ENCODE data around the gene RNF113B.

The RNF113B gene

DNA sequence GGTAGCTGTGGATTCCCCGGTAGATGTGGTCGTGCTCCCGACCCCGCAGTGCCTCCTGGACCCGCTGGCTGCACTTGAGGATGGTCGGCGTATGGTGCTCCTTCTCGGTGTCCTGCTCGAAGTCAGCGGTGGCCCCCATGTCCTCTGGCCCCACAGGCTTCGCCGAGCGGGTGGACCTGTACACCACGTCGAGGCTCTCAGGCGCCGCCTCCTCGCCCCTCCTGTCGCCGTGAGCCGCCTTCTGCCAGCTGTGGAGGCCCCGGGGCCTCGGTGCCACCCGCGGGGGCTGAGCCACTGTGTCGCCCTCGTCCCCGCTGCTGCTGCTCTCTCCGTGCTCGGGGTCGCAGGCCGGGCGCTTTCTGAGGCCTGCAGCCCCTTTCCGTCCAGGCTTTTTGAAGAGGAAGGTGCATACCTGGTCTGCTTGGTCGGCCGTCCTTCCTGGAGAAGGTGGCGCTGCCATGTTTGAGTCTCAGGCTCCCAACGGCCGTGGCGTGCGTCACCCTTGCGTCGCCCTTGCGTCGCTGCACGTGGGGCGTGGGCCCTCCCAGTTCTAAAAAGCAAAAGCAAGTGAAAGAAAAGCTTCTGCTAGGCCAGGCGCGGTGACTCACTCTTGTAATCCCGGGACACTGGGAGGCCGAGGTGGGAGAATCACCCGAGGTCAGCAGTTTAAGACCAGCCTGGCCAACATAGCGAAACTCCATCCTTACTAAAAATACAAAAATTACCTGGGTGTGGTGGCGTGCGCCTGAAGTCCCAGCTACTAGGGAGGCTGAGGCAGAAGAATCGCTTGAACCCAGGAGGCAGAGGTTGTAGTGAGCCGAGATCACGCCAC, at the start of gene RNF113B:
Gene RNF113B, minus strand, starts transcription at position 493 of the 832 bp plus-strand sequence. Its CDS starts 33 bp downstream, at position 460.
- TF ChIP-seq, protein P1, sequence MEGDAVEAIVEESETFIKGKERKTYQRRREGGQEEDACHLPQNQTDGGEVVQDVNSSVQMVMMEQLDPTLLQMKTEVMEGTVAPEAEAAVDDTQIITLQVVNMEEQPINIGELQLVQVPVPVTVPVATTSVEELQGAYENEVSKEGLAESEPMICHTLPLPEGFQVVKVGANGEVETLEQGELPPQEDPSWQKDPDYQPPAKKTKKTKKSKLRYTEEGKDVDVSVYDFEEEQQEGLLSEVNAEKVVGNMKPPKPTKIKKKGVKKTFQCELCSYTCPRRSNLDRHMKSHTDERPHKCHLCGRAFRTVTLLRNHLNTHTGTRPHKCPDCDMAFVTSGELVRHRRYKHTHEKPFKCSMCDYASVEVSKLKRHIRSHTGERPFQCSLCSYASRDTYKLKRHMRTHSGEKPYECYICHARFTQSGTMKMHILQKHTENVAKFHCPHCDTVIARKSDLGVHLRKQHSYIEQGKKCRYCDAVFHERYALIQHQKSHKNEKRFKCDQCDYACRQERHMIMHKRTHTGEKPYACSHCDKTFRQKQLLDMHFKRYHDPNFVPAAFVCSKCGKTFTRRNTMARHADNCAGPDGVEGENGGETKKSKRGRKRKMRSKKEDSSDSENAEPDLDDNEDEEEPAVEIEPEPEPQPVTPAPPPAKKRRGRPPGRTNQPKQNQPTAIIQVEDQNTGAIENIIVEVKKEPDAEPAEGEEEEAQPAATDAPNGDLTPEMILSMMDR (IDR thresholded peaks at IDR 0.05; ENCODE audit: control insufficient read depth, insufficient read depth, low read depth, low read length, missing control alignments): no peak
- no peak within 1 kb of the TSS for H3K4me3 ChIP-seq (ENCODE audit: control insufficient read depth, low read depth, low read length)
- no peak for DNase-seq (ENCODE audit: low read depth)

GRCh38 chr13:98226496-98226895, 49.4 kb upstream of the RNF113B start:
- no peak for DNase-seq (ENCODE audit: low read depth)
- TF ChIP-seq, protein P1 (IDR thresholded peaks at IDR 0.05; ENCODE audit: control insufficient read depth, insufficient read depth, low read depth, low read length, missing control alignments): no peak
- no peak overlapping the region for H3K4me3 ChIP-seq (ENCODE audit: control insufficient read depth, low read depth, low read length)

DNA sequence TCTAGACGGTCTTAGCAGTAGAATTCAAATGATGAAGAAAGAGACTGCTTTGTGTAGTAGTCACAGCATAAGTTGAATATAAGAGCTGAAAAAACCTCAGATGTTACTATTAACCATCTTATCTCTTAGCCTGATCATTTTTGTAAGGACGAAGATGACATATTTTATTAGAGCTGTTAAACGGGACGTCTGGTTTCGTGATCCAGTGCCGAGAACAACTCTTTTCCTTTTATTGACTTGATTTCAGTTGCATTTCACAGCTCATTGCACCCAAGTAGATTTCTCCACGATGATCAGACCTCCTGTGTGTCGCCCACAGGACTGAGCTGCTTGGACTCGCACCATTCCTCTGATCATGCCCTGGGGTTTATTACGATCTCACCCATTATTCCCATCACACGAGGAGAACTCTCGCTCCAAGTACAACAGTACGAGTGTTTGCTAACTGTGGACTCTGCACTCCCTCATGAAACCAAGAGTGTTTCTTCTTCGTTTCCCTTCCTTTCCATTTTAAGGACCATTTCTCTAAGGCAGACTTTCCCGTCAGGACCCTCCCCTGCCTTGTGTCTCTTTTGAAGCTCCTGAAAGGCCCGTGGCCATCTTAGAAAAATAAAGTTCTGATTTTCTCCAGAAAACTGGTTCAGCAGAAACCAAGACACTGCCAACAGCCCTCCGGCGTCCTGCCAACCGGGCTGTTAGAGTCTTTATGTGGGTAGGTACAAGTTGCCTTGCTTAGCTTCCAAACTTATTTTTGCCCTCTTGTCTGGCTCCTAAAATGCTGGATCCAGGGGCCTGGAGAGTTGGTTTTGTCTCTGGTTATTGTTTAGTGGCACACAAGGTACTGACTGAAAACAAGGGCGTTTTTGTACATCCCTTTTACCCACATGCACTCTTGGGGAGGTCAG, 48.2 kb upstream of the RNF113B start:
- H3K4me3 ChIP-seq (ENCODE audit: control insufficient read depth, low read depth, low read length): no peak overlapping the region
- TF ChIP-seq, protein P1 (IDR thresholded peaks at IDR 0.05; ENCODE audit: control insufficient read depth, insufficient read depth, low read depth, low read length, missing control alignments): no peak
- DNase-seq (ENCODE audit: low read depth): no peak

DNA sequence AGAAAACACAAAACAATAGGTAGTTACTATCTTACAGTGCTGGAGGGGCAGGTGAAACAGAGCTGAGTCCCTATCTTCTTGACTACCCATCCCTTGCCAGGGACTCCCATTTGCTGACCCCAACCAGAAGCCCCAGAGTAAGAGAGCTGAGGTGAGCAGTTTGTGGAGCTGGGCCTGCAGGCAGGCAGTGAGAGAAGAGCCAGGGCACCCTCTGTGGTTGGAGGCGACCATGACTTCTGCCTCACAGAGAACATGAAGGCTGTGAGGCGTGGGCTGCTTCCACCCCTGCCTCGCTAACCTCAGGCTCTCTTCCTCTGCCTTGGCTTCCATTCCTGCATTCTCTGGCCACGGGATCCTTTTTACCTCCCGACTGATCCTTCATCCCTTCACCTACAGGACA, 47.5 kb upstream of the RNF113B start:
- no peak for DNase-seq (ENCODE audit: low read depth)
- no peak overlapping the region for H3K4me3 ChIP-seq (ENCODE audit: control insufficient read depth, low read depth, low read length)
- TF ChIP-seq, protein P1 (IDR thresholded peaks at IDR 0.05; ENCODE audit: control insufficient read depth, insufficient read depth, low read depth, low read length, missing control alignments): no peak

DNA sequence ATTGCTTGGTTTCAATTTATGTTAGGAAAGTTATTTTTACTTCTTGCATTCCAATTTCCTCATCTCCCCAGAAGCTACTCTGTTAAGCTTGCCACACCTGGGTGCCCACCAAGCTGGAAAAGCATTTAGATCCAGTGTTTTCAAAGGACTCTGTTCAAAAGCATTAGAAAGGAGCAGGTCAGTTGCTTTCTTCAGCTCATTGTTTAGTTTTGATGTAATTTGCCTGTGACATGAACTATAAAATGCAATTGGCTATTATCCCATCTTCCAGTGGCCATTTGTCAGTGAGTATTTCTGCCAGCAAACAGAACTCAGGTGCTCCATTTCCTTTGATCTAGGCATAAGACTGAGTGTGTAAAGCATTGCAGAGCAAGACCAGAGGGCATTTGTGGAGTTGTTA, 46.7 kb upstream of the RNF113B start:
- DNase-seq (ENCODE audit: low read depth): no peak
- TF ChIP-seq, protein P1 (IDR thresholded peaks at IDR 0.05; ENCODE audit: control insufficient read depth, insufficient read depth, low read depth, low read length, missing control alignments): no peak
- H3K4me3 ChIP-seq (ENCODE audit: control insufficient read depth, low read depth, low read length): no peak overlapping the region

DNA sequence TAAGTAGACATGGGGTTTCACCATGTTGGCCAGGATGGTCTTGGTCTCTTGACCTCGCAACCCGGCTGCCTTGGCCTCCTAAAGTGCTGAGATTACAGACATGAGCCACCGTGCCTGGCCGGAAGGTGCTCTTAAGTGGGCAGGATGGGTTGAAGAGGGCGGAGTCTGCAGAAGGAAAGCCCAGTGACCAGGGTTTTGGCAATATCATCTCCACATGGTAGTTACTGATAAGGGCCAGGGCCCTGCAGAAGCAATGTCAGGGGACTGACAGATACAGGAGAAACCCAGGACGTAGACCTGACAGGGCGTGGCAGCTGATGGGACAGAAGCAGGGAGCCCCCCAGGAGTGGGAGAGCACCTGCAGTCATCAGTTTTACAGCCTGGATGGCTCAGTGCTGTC, 45.7 kb upstream of the RNF113B start:
- no peak for DNase-seq (ENCODE audit: low read depth)
- no peak overlapping the region for H3K4me3 ChIP-seq (ENCODE audit: control insufficient read depth, low read depth, low read length)
- TF ChIP-seq, protein P1 (IDR thresholded peaks at IDR 0.05; ENCODE audit: control insufficient read depth, insufficient read depth, low read depth, low read length, missing control alignments): no peak
